ENCODE data around the gene DNPH1. TPM values are rescaled to one million over a fixed set of nuclear protein-coding genes. Genes with fewer than 3 reads are reported as not detected.

The DNPH1 gene
- total RNA-seq, 1 donor from 2014 or later, result 27.2 TPM

GRCh38 chr6:43273707-43274106 lies 44.4 kb upstream of the DNPH1 start:
- Mint-ChIP-seq H3K27ac (ENCODE audit: unreplicated experiment) (no peak overlapping the region), H3K4me1 (ENCODE audit: unreplicated experiment) (peaks cover 16% of the 10 kb centered on the region), H3K36me3 (ENCODE audit: unreplicated experiment) (no peaks in the 10 kb centered on the region), H3K9me3 (ENCODE audit: unreplicated experiment) (no peaks in the 10 kb centered on the region), H3K27me3 (ENCODE audit: unreplicated experiment) (peaks cover 21% of the 10 kb centered on the region), H3K4me3 (ENCODE audit: unreplicated experiment) (no peak overlapping the region)
- no peak for TF ChIP-seq CTCF (IDR thresholded peaks at IDR 0.05)
- DNase-seq (ENCODE audit: extremely low spot score, unreplicated experiment), result no peak

DNA sequence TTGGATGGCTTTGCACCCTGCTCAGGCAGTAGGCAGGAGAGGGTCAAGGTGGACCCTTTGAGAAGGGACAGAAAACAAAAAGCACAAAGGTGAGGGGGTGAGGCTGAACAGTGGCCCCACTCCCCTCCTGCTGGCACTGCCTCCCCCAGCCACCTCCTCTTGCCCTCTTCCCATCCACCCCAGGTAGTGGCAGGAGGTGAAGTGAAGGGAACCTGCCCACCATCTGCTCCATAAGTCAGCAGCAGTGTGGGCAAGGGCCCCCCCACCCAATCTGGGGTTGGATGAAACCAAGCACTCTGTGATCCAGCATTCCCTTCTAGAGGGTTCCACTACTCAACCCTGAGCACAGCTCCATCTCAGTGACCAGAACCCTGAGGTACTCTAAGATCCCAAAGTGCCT lies 42.7 kb upstream of the DNPH1 start:
- no peak for TF ChIP-seq CTCF (IDR thresholded peaks at IDR 0.05)
- peaks cover 9% of the 10 kb centered on the region for H3K4me1 Mint-ChIP-seq (ENCODE audit: unreplicated experiment)
- no peak overlapping the region for H3K4me3 Mint-ChIP-seq (ENCODE audit: unreplicated experiment)
- no peak overlapping the region for H3K27ac Mint-ChIP-seq (ENCODE audit: unreplicated experiment)
- H3K27me3 Mint-ChIP-seq (ENCODE audit: unreplicated experiment), result peaks cover 34% of the 10 kb centered on the region
- no peak for DNase-seq (ENCODE audit: extremely low spot score, unreplicated experiment)
- H3K9me3 Mint-ChIP-seq (ENCODE audit: unreplicated experiment), result no peaks in the 10 kb centered on the region
- no peaks in the 10 kb centered on the region for H3K36me3 Mint-ChIP-seq (ENCODE audit: unreplicated experiment)

DNA sequence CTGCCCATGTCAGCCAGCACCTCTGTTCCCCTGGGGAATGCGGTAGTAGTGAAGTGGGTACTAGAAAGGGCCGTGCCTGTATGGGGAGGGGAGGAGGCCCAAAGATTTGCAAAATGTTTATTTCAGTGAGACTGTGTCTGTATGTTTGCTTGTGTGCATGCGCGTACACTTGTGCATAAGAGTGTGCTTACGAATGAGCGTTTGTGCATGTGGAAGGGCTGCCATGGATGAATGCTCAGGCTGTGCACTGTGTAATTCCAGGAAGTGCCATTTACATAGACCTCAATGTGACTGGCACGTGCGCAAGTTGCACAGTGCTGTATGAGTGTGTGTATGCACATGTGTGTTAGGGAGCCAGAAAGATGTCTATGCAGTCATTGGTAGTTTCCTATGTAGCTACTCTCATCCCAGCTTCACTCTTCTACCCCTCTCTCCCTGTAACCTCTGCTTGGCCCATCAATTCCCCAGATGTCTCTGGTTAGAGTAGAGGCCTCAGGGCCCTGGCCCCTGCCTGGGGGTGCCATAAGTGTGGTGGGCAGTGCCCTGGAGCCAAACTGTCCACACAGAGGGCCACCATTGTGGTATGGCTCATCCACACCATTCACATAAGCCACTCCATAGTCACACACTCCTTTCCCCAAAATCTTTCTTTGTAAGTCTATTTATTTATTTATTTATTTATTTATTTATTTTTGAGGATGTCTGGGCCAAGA lies 42.0 kb upstream of the DNPH1 start:
- peaks cover 34% of the 10 kb centered on the region for H3K27me3 Mint-ChIP-seq (ENCODE audit: unreplicated experiment)
- no peak for DNase-seq (ENCODE audit: extremely low spot score, unreplicated experiment)
- no peak overlapping the region for H3K4me3 Mint-ChIP-seq (ENCODE audit: unreplicated experiment)
- H3K27ac Mint-ChIP-seq (ENCODE audit: unreplicated experiment), result no peak overlapping the region
- H3K36me3 Mint-ChIP-seq (ENCODE audit: unreplicated experiment), result no peaks in the 10 kb centered on the region
- no peaks in the 10 kb centered on the region for H3K9me3 Mint-ChIP-seq (ENCODE audit: unreplicated experiment)
- peaks cover 8% of the 10 kb centered on the region for H3K4me1 Mint-ChIP-seq (ENCODE audit: unreplicated experiment)
- no peak for TF ChIP-seq CTCF (IDR thresholded peaks at IDR 0.05)

GRCh38 chr6:43269273-43270007 lies 40.2 kb upstream of the DNPH1 start:
- no peaks in the 10 kb centered on the region for H3K36me3 Mint-ChIP-seq (ENCODE audit: unreplicated experiment)
- H3K27me3 Mint-ChIP-seq (ENCODE audit: unreplicated experiment), result peaks cover 32% of the 10 kb centered on the region
- H3K9me3 Mint-ChIP-seq (ENCODE audit: unreplicated experiment), result no peaks in the 10 kb centered on the region
- peaks cover 4% of the 10 kb centered on the region for H3K4me1 Mint-ChIP-seq (ENCODE audit: unreplicated experiment)
- TF ChIP-seq CTCF (IDR thresholded peaks at IDR 0.05), result no peak
- DNase-seq (ENCODE audit: extremely low spot score, unreplicated experiment), result no peak
- no peak overlapping the region for H3K4me3 Mint-ChIP-seq (ENCODE audit: unreplicated experiment)
- no peak overlapping the region for H3K27ac Mint-ChIP-seq (ENCODE audit: unreplicated experiment)

DNA sequence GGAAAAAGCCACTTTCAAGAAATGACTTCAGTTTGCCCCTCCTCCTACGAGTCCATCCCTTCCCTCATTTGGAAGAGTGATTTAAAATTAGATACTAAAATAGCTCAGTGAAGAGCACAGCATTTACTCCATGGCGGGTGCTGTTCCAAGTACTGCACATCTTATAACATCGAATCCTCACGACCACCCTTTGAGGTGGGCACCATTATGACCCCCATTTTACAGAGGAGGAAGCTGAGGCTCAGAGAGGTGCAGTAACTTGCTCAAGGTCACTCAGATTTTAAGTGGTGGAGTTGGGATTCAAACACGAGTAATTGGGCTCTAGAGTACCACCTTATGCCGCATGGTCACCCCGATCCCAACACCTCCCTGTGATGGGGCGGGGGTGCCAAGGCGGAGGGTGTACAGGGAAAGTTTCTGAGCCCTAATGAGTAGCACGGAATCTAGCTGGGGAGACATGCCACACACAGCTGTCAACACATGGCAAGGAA lies 39.5 kb upstream of the DNPH1 start:
- TF ChIP-seq CTCF (IDR thresholded peaks at IDR 0.05), result no peak
- Mint-ChIP-seq H3K9me3 (ENCODE audit: unreplicated experiment) (no peaks in the 10 kb centered on the region), H3K27me3 (ENCODE audit: unreplicated experiment) (peaks cover 27% of the 10 kb centered on the region), H3K27ac (ENCODE audit: unreplicated experiment) (no peak overlapping the region), H3K36me3 (ENCODE audit: unreplicated experiment) (no peaks in the 10 kb centered on the region), H3K4me3 (ENCODE audit: unreplicated experiment) (no peak overlapping the region), H3K4me1 (ENCODE audit: unreplicated experiment) (peaks cover 4% of the 10 kb centered on the region)
- no peak for DNase-seq (ENCODE audit: extremely low spot score, unreplicated experiment)

Data from osteocyte (in vitro differentiated cells).